HFF-Myc (cell line): Measurements from ENCODE around the gene XRCC5.

Experiments
- DNase-seq: peaks from one replicate; pipeline ENCODE4 v3.0.0-alpha.2; 2011; ENCODE audit warnings: low read depth; ENCODE audit errors: extremely low read depth
- H3K4me3 ChIP-seq: replicated peaks from 2 replicates; pipeline ENCODE4 v1.5.1; 2011; ENCODE audit warnings: low read depth, mild to moderate bottlenecking, control low read depth, low read length
- TF ChIP-seq, protein P1 (sequence below): IDR thresholded peaks from 2 replicates; pipeline ENCODE4 v1.5.1; 2012; ENCODE audit warnings: mild to moderate bottlenecking, low read depth, low read length, control low read depth; ENCODE audit errors: missing control alignments

XRCC5 gene

GRCh38 chr2:216071111-216071851 lies 37.9 kb upstream of the XRCC5 start:
- DNase-seq, result no peak
- TF ChIP-seq, protein P1, sequence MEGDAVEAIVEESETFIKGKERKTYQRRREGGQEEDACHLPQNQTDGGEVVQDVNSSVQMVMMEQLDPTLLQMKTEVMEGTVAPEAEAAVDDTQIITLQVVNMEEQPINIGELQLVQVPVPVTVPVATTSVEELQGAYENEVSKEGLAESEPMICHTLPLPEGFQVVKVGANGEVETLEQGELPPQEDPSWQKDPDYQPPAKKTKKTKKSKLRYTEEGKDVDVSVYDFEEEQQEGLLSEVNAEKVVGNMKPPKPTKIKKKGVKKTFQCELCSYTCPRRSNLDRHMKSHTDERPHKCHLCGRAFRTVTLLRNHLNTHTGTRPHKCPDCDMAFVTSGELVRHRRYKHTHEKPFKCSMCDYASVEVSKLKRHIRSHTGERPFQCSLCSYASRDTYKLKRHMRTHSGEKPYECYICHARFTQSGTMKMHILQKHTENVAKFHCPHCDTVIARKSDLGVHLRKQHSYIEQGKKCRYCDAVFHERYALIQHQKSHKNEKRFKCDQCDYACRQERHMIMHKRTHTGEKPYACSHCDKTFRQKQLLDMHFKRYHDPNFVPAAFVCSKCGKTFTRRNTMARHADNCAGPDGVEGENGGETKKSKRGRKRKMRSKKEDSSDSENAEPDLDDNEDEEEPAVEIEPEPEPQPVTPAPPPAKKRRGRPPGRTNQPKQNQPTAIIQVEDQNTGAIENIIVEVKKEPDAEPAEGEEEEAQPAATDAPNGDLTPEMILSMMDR, result no peak
- H3K4me3 ChIP-seq, result no peak overlapping the region

GRCh38 chr2:216072473-216072872 lies 36.7 kb upstream of the XRCC5 start:
- no peak overlapping the region for H3K4me3 ChIP-seq
- TF ChIP-seq, protein P1, result no peak
- DNase-seq, result no peak

DNA sequence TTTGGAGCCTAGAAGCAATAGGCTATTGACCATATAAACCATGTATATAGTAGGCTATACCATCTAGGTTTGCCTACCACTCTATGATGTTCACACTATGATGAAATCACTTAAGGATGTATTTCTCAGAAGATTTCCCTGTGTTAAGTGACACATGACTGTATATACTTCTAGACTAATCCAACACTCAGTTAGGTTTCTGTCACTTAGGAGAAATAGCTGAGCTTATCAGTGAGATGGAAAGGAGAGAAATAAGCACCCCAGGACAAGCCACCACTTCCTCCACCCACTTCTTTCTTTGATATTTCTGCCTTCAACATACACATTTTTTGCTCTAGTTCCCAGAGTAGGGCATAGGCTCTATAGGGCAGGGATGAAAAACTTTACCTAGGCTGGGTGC lies 35.4 kb upstream of the XRCC5 start:
- DNase-seq, result no peak
- TF ChIP-seq, protein P1, result no peak
- H3K4me3 ChIP-seq, result no peak overlapping the region

GRCh38 chr2:216074380-216074779 lies 34.8 kb upstream of the XRCC5 start:
- TF ChIP-seq, protein P1, result no peak
- no peak for DNase-seq
- no peak overlapping the region for H3K4me3 ChIP-seq

DNA sequence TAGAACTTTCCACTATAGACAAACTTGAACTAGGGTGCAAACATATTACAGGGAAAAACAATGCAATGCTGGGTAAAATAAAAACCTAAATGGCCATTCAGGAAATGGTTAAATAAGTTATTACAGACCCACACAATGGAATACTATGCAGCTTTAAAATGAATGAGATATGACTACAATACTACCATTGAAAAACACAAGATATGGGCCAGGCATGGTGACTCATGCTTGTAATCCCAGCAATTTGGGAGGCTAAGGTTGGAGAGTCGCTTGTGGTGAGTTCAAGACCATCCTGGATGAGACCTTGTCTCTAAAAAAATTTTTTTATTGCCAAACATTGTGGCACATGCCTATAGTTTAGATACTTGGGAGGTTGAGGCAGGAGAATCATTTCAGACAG lies 34.4 kb upstream of the XRCC5 start:
- no peak overlapping the region for H3K4me3 ChIP-seq
- TF ChIP-seq, protein P1, result no peak
- DNase-seq, result no peak

GRCh38 chr2:216075510-216076485 lies 33.4 kb upstream of the XRCC5 start:
- TF ChIP-seq, protein P1, result no peak
- H3K4me3 ChIP-seq, result no peak overlapping the region
- no peak for DNase-seq
